ENCODE results near the gene AGRN.
"Not testable (repeated sequence)": the region's sequence is repeated elsewhere in the genome, so short reads cannot be mapped to it uniquely, and the experiment has no call there.

Gene AGRN

GRCh38 chr1:1052003-1052840 lies 32.3 kb downstream of the AGRN start:
- TF ChIP-seq CTCF (IDR thresholded peaks at IDR 0.05; ENCODE audit: extremely low read depth, missing control alignments): no peak
- DNase-seq (ENCODE audit: low spot score): no peak

GRCh38 chr1:1053022-1053421 lies 33.1 kb downstream of the AGRN start:
- no peak for TF ChIP-seq CTCF (IDR thresholded peaks at IDR 0.05; ENCODE audit: extremely low read depth, missing control alignments)
- DNase-seq (ENCODE audit: low spot score): no peak

DNA sequence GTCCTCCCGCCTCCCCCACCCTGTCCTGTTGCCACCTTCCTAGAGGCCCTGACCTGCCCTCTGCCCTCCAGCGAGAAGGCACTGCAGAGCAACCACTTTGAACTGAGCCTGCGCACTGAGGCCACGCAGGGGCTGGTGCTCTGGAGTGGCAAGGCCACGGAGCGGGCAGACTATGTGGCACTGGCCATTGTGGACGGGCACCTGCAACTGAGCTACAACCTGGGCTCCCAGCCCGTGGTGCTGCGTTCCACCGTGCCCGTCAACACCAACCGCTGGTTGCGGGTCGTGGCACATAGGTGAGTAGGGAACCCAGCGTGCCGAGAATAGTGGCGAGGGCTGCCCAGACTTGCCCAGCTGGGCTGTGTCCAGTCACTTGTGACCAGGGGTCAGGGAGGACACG lies 33.8 kb downstream of the AGRN start:
- DNase-seq (ENCODE audit: low spot score): no peak
- no peak for TF ChIP-seq CTCF (IDR thresholded peaks at IDR 0.05; ENCODE audit: extremely low read depth, missing control alignments)

DNA sequence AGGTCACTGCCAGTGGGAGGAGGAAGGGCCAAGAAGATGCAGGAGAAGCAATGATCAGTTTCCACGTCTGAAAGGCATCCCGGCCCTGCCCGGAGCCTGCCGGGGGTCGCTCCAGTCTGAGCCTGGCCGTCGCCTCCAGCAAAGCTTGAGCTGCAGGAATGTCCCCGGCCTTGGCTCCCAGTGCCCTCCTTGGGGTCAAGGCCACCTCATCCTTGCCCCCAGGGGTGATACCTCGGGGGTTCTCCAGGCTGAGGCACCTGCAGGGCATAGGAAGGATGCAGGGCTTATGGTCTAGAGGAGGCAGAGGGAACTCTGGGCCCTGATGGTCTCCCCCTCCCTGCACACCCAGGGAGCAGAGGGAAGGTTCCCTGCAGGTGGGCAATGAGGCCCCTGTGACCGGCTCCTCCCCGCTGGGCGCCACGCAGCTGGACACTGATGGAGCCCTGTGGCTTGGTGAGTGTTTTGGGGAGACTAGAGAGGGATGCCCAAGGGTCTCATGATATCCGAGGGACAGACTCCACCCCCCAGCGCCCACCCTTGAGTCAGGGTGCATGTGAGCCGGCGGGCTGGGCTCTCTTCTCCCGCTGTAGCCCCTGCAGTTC lies 34.3 kb downstream of the AGRN start:
- TF ChIP-seq CTCF (IDR thresholded peaks at IDR 0.05; ENCODE audit: extremely low read depth, missing control alignments): no peak
- DNase-seq (ENCODE audit: low spot score): no peak

DNA sequence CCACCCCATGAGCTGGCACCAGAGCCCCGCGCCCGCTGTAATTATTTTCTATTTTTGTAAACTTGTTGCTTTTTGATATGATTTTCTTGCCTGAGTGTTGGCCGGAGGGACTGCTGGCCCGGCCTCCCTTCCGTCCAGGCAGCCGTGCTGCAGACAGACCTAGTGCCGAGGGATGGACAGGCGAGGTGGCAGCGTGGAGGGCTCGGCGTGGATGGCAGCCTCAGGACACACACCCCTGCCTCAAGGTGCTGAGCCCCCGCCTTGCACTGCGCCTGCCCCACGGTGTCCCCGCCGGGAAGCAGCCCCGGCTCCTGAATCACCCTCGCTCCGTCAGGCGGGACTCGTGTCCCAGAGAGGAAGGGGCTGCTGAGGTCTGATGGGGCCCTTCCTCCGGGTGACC lies 35.1 kb downstream of the AGRN start:
- DNase-seq (ENCODE audit: low spot score): no peak
- TF ChIP-seq CTCF (IDR thresholded peaks at IDR 0.05; ENCODE audit: extremely low read depth, missing control alignments): no peak

GRCh38 chr1:1055841-1056736 lies 36.2 kb downstream of the AGRN start:
- DNase-seq (ENCODE audit: low spot score): no peak
- TF ChIP-seq CTCF (IDR thresholded peaks at IDR 0.05; ENCODE audit: extremely low read depth, missing control alignments): no peak

DNA sequence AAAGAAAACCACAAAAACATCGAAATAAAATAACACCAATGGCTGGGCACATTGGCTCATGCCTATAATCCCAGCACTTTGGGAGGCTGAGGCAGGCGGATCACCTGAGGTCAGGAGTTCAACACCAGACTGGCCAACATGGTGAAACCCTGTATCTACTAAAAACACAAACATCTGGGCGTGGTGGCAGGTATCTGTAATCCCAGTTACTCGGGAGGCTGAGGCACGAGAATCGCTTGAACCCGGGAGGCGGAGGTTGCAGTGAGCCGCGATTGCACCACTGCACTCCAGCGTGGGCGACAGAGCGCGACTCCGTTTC lies 37.8 kb downstream of the AGRN start:
- DNase-seq (ENCODE audit: low spot score): not testable (repeated sequence)

Measured in GM20000 (cell line).